ENCODE measurements around the gene AXIN1.

- TF ChIP-seq TAF1 (IDR thresholded peaks at IDR 0.05; ENCODE audit: borderline replicate concordance, low read depth, low read length): no peak
- no peak for TF ChIP-seq POLR2A (IDR thresholded peaks at IDR 0.05; ENCODE audit: low read depth, low read length)
- TF ChIP-seq POLR2AphosphoS5 (IDR thresholded peaks at IDR 0.05; ENCODE audit: low read depth, low read length): no peak
Observed at GRCh38 chr16:265002-265529, 87.5 kb downstream of the AXIN1 start.

All from GM12892 (cell line).